ENCODE measurements around the gene LGALS9C. TPM values are rescaled to one million over a fixed set of nuclear protein-coding genes. Genes with fewer than 3 reads are reported as not detected.
"Not testable (repeated sequence)": the region's sequence is repeated elsewhere in the genome, so short reads cannot be mapped to it uniquely, and the experiment has no call there.

LGALS9C gene
- total RNA-seq, 6 experiments from 2014 or later, result 0.17 to 0.23 TPM; not detected in 4

DNA sequence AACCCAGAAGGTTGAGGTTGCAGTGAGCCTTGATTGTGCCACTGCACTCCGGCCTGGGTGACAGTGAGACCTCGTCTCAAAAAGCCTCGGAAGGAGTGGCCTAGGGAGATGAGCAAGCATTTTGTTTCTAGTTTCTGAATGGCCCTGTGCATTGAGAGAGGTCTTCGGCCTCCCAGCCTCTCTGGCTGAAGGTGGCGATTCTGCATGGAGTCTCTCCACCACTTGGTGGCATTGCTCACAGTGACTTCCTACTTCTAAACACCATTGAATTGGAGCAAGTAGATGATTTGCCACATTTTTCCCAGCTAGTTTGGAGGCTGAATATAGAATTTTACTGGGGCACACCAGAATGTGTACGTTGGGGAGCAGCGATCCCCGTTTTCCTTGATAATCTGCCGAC is 48.4 kb downstream of the LGALS9C start:
- TF ChIP-seq, protein P1, sequence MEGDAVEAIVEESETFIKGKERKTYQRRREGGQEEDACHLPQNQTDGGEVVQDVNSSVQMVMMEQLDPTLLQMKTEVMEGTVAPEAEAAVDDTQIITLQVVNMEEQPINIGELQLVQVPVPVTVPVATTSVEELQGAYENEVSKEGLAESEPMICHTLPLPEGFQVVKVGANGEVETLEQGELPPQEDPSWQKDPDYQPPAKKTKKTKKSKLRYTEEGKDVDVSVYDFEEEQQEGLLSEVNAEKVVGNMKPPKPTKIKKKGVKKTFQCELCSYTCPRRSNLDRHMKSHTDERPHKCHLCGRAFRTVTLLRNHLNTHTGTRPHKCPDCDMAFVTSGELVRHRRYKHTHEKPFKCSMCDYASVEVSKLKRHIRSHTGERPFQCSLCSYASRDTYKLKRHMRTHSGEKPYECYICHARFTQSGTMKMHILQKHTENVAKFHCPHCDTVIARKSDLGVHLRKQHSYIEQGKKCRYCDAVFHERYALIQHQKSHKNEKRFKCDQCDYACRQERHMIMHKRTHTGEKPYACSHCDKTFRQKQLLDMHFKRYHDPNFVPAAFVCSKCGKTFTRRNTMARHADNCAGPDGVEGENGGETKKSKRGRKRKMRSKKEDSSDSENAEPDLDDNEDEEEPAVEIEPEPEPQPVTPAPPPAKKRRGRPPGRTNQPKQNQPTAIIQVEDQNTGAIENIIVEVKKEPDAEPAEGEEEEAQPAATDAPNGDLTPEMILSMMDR (IDR thresholded peaks at IDR 0.05), result peak; percentile 21; the same call in 1 of the 2 replicates
- not testable (repeated sequence) for H3K36me3 Mint-ChIP-seq (ENCODE audit: low read depth); H3K27me3 Mint-ChIP-seq (ENCODE audit: insufficient read depth); H3K4me3 Mint-ChIP-seq; H3K9me3 Mint-ChIP-seq; H3K27ac Mint-ChIP-seq; H3K4me1 Mint-ChIP-seq (ENCODE audit: low read depth); DNase-seq

DNA sequence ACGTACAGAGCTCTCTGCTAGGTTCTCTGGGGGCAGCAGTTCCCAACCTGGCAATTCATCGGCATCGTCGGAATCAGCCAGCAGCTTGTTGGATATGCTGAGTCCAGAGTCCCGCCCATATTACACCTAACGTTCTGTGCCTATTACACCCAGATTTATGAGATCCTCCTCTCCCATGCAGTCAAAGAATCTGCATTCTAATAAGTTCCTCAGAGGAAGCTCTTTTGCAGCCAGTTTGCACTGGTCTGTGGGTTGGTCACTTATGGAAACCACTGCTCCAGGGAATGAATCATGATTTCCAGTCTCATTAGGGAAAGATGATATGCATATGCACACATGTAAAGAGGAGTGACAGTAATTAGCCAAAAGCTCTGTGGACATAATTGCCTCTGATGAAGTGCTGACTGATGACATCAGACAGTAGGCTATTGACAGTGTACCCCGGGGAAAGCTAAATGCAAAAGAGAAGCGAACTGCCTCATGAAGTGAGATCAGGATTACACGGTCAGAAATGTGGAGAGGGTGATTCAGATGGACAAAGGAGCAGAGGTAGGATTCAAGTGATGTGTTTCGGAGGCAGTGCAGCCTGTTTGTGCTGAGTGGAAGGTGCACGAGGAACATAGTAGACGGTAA is 49.7 kb downstream of the LGALS9C start:
- H3K27me3 Mint-ChIP-seq (ENCODE audit: insufficient read depth); DNase-seq; H3K36me3 Mint-ChIP-seq (ENCODE audit: low read depth); H3K27ac Mint-ChIP-seq; H3K9me3 Mint-ChIP-seq; H3K4me1 Mint-ChIP-seq (ENCODE audit: low read depth); H3K4me3 Mint-ChIP-seq: not testable (repeated sequence)

DNA sequence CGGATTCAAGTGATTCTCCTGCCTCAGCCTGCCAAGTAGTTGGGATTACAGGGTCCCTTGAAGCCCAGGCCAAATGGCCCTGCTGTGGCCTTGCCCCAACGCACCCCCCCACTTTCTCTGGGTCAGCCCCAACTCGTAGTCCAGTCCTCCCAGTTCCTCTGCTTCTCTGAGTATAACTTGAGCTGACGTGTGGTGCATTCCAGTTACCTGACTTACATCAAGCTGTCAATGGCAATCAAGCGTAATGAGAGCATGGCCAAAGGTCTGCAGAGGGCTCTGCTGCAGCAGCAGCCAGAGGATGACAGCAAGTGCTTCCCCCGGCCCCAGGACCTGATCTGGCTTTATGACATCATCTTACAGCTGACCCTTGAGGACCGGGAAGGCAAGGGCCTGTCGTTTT is 50.8 kb downstream of the LGALS9C start:
- H3K4me1 Mint-ChIP-seq (ENCODE audit: low read depth); H3K27me3 Mint-ChIP-seq (ENCODE audit: insufficient read depth); H3K36me3 Mint-ChIP-seq (ENCODE audit: low read depth); H3K9me3 Mint-ChIP-seq; H3K27ac Mint-ChIP-seq; DNase-seq; H3K4me3 Mint-ChIP-seq: not testable (repeated sequence)

DNA sequence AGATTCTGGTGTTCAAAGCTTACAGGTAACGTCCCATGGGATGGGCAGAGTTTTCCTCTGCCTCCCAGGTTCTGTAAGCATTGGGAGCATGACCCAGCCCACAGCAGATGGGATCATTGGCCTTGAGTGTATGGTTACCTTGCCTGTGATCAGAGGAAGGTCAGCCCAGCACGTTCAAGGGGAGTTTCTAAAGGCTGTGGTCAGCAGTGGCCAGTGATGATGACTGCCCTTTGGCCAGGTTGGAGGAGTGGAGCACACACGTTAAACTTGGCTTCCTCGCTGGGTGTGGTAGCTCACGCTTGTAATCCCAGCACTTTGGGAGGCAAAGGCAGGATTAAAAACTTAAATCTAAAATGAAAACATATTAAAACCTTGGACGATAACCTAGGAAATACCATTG is 51.8 kb downstream of the LGALS9C start:
- H3K27me3 Mint-ChIP-seq (ENCODE audit: insufficient read depth); H3K9me3 Mint-ChIP-seq; H3K27ac Mint-ChIP-seq; DNase-seq; H3K4me3 Mint-ChIP-seq; H3K4me1 Mint-ChIP-seq (ENCODE audit: low read depth); H3K36me3 Mint-ChIP-seq (ENCODE audit: low read depth): not testable (repeated sequence)

DNA sequence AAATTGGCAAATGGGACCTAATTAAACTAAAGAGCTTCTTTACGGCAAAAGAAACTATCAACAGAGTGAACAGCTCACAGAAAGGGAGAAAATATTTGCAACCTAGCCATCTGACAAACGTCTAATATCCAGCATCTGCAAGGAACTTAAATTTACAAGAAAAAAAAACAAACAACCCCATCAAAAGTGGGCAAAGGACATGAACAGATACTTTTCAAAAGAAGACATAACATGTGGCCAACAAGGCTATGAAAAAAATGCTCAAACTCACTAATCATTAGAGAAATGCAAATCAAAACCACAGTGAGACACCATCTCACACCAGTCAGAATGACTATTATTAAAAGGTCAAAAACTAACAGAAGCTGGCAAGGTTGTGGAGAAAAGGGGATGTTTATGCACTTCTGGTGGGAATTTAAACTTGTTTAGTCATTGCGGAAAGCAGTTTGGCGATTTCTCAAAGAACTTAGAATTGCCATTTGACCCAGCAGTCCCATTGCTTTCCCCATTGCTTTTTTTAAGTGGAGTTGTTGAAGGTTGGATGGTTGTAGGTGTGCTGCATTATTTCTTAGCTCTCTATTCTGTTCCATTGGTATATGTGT is 52.4 kb downstream of the LGALS9C start:
- H3K9me3 Mint-ChIP-seq, result not testable (repeated sequence)

DNA sequence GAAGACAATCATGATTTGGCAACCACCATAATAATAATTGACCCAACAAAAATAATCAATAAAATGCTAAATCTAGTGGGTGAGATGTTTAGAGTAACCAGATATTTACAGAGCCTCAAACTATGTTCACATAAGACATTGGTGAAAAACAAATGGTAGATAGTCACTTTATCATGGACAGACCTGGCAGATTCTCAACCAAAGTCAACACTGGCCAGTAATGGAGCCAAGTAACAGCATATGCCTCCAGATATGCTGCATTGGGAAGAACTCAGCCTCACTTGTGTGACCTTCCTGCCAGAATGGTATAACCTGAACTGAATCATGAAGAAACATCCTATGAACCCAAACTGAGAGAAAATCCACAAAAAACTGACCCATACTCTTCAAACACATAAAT is 53.8 kb downstream of the LGALS9C start:
- H3K4me3 Mint-ChIP-seq; DNase-seq; H3K27ac Mint-ChIP-seq; H3K4me1 Mint-ChIP-seq (ENCODE audit: low read depth); H3K9me3 Mint-ChIP-seq; H3K27me3 Mint-ChIP-seq (ENCODE audit: insufficient read depth): not testable (repeated sequence)
- H3K36me3 Mint-ChIP-seq (ENCODE audit: low read depth), result peaks cover 11% of the 10 kb centered on the region; the same call in 1 of the 2 replicates

More for the DNA sequence above, 52.4 kb downstream of the LGALS9C start:
- DNase-seq; H3K4me1 Mint-ChIP-seq (ENCODE audit: low read depth); H3K4me3 Mint-ChIP-seq; H3K27ac Mint-ChIP-seq; H3K27me3 Mint-ChIP-seq (ENCODE audit: insufficient read depth); H3K36me3 Mint-ChIP-seq (ENCODE audit: low read depth): not testable (repeated sequence)

DNA sequence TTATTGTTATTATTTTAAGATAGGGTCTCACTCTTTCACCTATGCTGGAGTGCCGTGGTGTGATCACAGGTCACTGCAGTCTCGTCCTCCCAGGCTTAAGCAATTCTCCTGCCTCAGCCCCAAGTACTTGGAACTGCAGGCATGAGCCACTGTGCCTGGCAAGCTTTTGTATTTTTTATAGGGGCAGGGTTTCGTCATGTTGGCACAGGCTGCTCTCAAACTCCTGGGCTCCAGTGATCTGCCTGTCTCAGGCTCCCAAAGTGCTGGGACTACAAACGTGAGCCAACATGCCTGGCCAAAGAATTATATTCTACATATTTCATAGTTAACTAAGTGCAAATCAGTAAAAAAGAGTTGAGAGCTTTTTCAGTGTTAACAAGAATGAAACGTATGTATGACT is 65.6 kb downstream of the LGALS9C start:
- H3K4me3 Mint-ChIP-seq; H3K27ac Mint-ChIP-seq; H3K27me3 Mint-ChIP-seq (ENCODE audit: insufficient read depth); H3K4me1 Mint-ChIP-seq (ENCODE audit: low read depth); H3K36me3 Mint-ChIP-seq (ENCODE audit: low read depth); H3K9me3 Mint-ChIP-seq; DNase-seq: not testable (repeated sequence)

DNA sequence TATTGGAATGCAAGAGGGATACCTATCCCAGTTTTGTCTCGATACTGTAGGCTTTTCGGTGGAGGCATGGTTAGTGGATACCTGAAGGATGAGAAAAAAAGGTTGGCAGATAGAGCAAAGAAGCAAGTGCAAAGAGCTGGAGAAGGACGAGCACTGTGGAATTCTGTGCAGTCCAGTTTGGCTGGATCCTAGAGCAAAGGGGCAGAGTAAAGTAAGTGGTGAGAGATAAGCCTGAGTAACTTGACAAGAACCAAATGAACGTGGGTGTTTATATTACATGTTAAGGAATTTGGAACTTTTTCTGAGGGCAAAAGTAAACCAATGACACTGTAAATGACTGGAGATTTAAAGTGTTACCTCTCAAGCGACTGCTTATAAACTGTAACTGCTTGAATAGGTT is 66.3 kb downstream of the LGALS9C start:
- not testable (repeated sequence) for H3K9me3 Mint-ChIP-seq; H3K27ac Mint-ChIP-seq; H3K36me3 Mint-ChIP-seq (ENCODE audit: low read depth); H3K27me3 Mint-ChIP-seq (ENCODE audit: insufficient read depth); H3K4me1 Mint-ChIP-seq (ENCODE audit: low read depth); H3K4me3 Mint-ChIP-seq; DNase-seq

Other genes starting within 250 kb of the LGALS9C start
- 100 to 1,000 TPM; 347 to 472 (median 438) TPM for gene FLII, start 218.1 kb upstream of the LGALS9C start, total RNA-seq (2021; fragmentation: NEBNext Ultra II Directional; extraction: Animal tissue kit (Norgen Biotek cat#: 25700))
- gene MIEF2, start 216.1 kb upstream of the LGALS9C start, total RNA-seq (2021; fragmentation: NEBNext Ultra II Directional; extraction: Animal tissue kit (Norgen Biotek cat#: 25700)), result 10 to 100 TPM; 13.3 to 19.9 (median 16.6) TPM
- 10 to 100 TPM; 23.0 to 26.4 (median 24.0) TPM for gene TOP3A, start 161.8 kb upstream of the LGALS9C start, total RNA-seq (2021; fragmentation: NEBNext Ultra II Directional; extraction: Animal tissue kit (Norgen Biotek cat#: 25700))
- 10 to 100 TPM; 13.9 to 16.9 (median 15.5) TPM for gene SMCR8, start 161.5 kb upstream of the LGALS9C start, total RNA-seq (2021; fragmentation: NEBNext Ultra II Directional; extraction: Animal tissue kit (Norgen Biotek cat#: 25700))
- 10 to 100 TPM in 5 of 6 experiments, 1 to 10 TPM in 1; 7.9 to 18.5 (median 16.2) TPM for gene SHMT1, start 113.2 kb upstream of the LGALS9C start, total RNA-seq (2021; fragmentation: NEBNext Ultra II Directional; extraction: Animal tissue kit (Norgen Biotek cat#: 25700))
- not detected for gene EVPLL, start 99.0 kb upstream of the LGALS9C start, total RNA-seq (2021; fragmentation: NEBNext Ultra II Directional; extraction: Animal tissue kit (Norgen Biotek cat#: 25700))
- not detected for gene TBC1D28, start 167.6 kb downstream of the LGALS9C start, total RNA-seq (2021; fragmentation: NEBNext Ultra II Directional; extraction: Animal tissue kit (Norgen Biotek cat#: 25700))
- gene FOXO3B, start 205.5 kb downstream of the LGALS9C start, total RNA-seq (2021; fragmentation: NEBNext Ultra II Directional; extraction: Animal tissue kit (Norgen Biotek cat#: 25700)), result 1 to 10 TPM; 2.4 to 3.7 (median 3.3) TPM

Measured in HFFc6 (cell line).